Spleen (tissue), 7 donors: ENCODE data around the gene DSC3.

ENCODE experiments used
- POLR2A ChIP-seq, 3 donors: fragments of 450-650 bp; IDR thresholded peaks; one replicate each; pipeline ENCODE4 v1.5.1; 2017; ENCODE audit warnings: antibody characterized with exemption in 3 of 3, mild to moderate bottlenecking in 1 of 3
- TF ChIP-seq, protein P1 (sequence below), 11 experiments: fragments of 200-600 bp in 7 of 11; fragments of 450-650 bp in 4 of 11; sonication (generic) in 4 of 11; IDR thresholded peaks in 8 of 11; conservative IDR thresholded peaks in 3 of 11; 1 replicate in 7 of 11; 2 replicates in 4 of 11; pipeline versions ENCODE4 v1.4.0 to v1.8.0; 2016 to 2021; ENCODE audit warnings: antibody characterized with exemption in 11 of 11, inconsistent platforms in 4 of 11, mild to moderate bottlenecking in 1 of 11
- donor health status: DM: no; HTN: no; CAD: no; lungs with moderate emphysema.
- donor health status: DM: no; HTN: no; CAD: no.
- donor health status: DM: no; HTN: no; CAD: no.

GRCh38 chr18:31030574-31031278 lies 11.8 kb downstream of the DSC3 start:
- TF ChIP-seq, protein P1, sequence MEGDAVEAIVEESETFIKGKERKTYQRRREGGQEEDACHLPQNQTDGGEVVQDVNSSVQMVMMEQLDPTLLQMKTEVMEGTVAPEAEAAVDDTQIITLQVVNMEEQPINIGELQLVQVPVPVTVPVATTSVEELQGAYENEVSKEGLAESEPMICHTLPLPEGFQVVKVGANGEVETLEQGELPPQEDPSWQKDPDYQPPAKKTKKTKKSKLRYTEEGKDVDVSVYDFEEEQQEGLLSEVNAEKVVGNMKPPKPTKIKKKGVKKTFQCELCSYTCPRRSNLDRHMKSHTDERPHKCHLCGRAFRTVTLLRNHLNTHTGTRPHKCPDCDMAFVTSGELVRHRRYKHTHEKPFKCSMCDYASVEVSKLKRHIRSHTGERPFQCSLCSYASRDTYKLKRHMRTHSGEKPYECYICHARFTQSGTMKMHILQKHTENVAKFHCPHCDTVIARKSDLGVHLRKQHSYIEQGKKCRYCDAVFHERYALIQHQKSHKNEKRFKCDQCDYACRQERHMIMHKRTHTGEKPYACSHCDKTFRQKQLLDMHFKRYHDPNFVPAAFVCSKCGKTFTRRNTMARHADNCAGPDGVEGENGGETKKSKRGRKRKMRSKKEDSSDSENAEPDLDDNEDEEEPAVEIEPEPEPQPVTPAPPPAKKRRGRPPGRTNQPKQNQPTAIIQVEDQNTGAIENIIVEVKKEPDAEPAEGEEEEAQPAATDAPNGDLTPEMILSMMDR (IDR thresholded peaks at IDR 0.05 in 8 of 11, conservative IDR thresholded peaks at IDR 0.05 in 3 of 11) = no peak
- TF ChIP-seq POLR2A (IDR thresholded peaks at IDR 0.05) = no peak
